ENCODE measurements around the gene PRPF19.

- TF ChIP-seq POLR2A (IDR thresholded peaks at IDR 0.05; ENCODE audit: low read depth, low read length) (no peak), CTCF (conservative IDR thresholded peaks at IDR 0.05; ENCODE audit: low read depth, low read length) (no peak), SMC3 (IDR thresholded peaks at IDR 0.05; ENCODE audit: low read depth, low read length) (no peak), ELK1 (IDR thresholded peaks at IDR 0.05; ENCODE audit: borderline replicate concordance, low read depth, low read length) (no peak), CHD1 (IDR thresholded peaks at IDR 0.05; ENCODE audit: low read depth, low read length) (no peak), RAD21 (IDR thresholded peaks at IDR 0.05; ENCODE audit: low read length) (no peak), MAFK (IDR thresholded peaks at IDR 0.05; ENCODE audit: low read depth, low read length) (0 out of 2 replicates have a peak, but pooled peaks have one; percentile 32), NFE2L2 (IDR thresholded peaks at IDR 0.05; ENCODE audit: low read depth, low read length) (no peak), MAZ (IDR thresholded peaks at IDR 0.05; ENCODE audit: borderline replicate concordance, low read depth, low read length) (peak; percentile 100), BHLHE40 (IDR thresholded peaks at IDR 0.05; ENCODE audit: low read depth, low read length) (peak; percentile 90), RFX5 (IDR thresholded peaks at IDR 0.05; ENCODE audit: low read depth, low read length) (no peak), RCOR1 (IDR thresholded peaks at IDR 0.05; ENCODE audit: insufficient replicate concordance, low read length) (peak; percentile 69)
- TF ChIP-seq, protein P1, sequence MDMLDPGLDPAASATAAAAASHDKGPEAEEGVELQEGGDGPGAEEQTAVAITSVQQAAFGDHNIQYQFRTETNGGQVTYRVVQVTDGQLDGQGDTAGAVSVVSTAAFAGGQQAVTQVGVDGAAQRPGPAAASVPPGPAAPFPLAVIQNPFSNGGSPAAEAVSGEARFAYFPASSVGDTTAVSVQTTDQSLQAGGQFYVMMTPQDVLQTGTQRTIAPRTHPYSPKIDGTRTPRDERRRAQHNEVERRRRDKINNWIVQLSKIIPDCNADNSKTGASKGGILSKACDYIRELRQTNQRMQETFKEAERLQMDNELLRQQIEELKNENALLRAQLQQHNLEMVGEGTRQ (IDR thresholded peaks at IDR 0.05; ENCODE audit: low read depth, low read length), result no peak
These were observed 33.3 kb downstream of the PRPF19 start for GRCh38 chr11:60872961-60873524.
